ENCODE results near the gene EN2.

The EN2 gene

DNA sequence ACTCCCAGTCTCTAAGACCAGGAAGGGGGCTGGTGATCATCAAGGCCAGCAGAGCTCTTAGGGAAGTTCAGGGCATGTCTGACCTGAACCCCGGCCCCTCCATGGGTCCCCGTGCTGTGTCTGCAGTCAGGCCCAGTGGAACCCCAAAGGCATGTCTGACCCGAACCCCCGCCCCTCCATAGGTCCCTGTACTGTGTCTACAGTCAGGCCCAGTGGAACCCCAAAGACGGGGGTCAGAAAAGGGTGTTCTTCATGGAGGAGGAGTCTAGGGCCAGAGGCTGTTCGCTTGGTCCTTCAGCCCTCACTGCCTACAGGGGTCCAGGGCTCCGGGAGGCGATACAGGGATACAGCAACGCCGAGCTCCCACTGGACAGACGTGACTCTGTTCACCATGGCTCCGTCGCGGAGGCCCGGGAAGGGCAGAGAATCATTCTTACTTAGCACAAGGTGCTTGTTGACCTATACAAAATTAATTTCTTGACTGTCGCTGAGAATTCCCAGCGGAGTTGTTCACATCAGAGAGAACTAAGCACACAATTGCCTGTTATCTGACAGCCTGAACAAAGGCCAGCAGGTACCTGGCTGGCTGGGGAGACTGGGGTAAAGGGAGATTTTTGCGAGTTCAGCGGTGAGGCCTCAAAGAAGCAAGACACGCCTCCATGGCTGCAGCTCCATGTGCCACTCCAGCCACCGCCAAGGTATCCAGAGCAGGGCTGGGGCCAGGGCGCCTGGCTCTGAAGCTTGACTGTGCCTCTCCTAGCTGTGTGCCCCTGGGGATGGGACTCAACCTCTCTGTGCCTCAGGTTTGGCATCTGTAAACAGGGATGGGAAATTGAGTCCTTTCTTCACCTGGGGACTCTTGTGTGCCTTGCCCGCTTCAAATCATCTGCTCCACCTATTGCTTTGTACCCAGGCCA lies 26.8 kb downstream of the EN2 start:
- FAIRE-seq: no peak

GRCh38 chr7:155486783-155487508 lies 29.0 kb downstream of the EN2 start:
- TF ChIP-seq CTCF (IDR thresholded peaks at IDR 0.05; ENCODE audit: insufficient read depth, missing control alignments): no peak
- DNase-seq (ENCODE audit: insufficient read length, low spot score) (no peak), FAIRE-seq (no peak)

More for the DNA sequence above, 26.8 kb downstream of the EN2 start:
- no peak for DNase-seq (ENCODE audit: insufficient read length, low spot score)
- no peak for TF ChIP-seq CTCF (IDR thresholded peaks at IDR 0.05; ENCODE audit: insufficient read depth, missing control alignments)

- DNase-seq (ENCODE audit: insufficient read length, low spot score) (no peak), FAIRE-seq (no peak)
- no peak for TF ChIP-seq CTCF (IDR thresholded peaks at IDR 0.05; ENCODE audit: insufficient read depth, missing control alignments)
These were observed 29.9 kb downstream of the EN2 start for GRCh38 chr7:155487509-155488482.

DNA sequence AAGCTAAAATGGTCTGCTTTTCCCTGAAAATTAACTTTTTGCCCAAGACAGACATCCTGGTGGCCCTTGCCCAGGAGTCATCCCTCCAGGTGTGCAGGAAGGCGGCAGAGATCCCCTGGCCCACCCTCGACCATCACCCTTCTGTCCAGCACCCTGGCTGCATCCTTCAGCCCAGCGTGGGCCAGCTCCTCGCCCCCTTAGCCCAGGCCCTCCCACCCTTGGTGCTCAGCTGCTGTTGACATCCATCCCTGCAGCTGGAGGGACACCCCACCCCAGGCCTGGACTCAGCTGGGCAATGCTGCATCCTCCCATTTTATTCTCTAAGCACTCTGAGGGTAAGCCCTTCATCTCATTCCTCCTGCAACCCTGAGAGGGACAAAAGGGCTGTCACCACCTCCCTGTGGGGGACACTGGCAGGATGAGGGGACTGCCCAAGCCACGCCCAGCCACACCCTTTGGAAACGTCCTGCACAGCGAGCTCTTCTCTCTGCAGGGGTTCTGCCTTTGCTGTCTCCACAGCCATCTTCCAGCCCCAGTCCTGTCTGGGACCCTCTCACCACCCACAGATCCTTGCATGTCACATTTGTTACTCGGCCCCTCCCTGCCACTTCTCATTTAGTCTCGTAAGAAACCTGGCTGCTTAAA lies 30.7 kb downstream of the EN2 start:
- FAIRE-seq (no peak), DNase-seq (ENCODE audit: insufficient read length, low spot score) (no peak)
- TF ChIP-seq CTCF (IDR thresholded peaks at IDR 0.05; ENCODE audit: insufficient read depth, missing control alignments): no peak

DNA sequence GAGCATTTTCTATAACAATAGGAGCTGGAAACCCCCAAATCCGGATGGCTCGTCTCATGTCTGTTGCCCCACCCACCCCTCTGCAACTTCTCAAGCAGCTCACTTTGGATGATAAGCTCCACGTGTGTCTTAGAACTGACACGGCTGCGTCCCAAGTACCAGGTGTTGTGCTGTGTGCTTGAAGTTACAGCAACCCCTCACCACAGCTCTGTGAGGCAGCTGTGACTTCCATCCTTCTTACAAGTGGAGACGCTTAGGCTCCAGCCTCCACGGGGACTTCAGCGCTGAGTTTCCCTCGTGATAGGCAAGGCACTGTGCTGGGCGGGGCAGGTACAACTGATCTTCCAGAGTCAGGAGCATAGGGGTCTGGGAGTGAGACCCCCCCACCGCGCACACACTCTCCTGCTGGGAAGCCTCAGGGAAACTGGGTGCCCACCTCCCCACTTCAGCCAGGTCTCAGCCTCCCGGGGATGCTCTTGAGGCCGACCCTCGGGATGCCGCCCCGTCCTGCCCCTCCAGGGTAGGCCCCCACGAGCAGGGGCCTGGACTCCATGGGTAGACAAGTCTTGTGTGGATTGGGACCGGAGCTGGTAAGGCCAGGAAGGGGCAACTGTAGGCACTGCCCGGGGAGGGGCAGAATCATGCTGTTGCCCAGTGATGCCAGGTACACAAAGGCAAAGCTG lies 31.4 kb downstream of the EN2 start:
- no peak for TF ChIP-seq CTCF (IDR thresholded peaks at IDR 0.05; ENCODE audit: insufficient read depth, missing control alignments)
- no peak for FAIRE-seq
- DNase-seq (ENCODE audit: insufficient read length, low spot score): no peak

Data from D721Med (cell line).